ENCODE measurements around the gene CRABP2.
A peak's percentile ranks its signal among the peaks of the same experiment; 100 is the strongest.

DNA sequence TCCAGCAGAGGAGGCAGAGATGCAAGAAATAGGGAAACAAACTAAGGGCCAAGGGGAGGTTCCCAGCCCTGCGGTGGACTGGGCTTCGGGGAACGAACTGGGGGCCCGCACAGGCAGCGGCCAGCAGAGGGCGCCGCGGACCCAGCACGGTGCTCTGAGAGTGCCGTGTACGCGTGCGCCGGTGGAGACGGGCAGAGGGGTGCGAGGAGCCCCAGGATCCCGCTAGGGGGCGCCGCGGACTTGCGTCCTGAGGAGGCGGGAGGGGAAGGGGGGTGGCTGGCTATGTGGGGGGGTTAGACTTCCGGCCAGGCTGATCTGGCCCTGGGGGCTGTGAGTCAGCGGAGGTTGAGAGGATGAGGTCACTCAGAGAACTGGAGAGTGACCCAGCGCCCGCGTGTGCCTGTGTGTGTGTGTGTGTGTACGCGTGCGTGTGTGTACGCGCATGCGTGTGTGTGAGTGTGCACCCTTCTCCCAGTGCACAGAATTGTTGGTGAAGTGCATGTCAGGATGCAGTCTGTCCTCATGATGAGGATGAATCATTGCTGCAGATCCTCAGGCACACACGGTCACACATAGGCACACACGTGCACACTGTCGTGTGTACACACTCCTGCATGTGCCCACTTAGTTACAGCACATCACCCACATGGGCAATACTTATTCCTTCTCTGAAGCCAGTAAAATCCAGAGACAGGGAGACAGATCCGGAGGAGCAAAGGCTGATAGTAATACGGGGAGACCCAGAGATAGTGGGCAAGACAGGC, 45.2 kb downstream of the CRABP2 start:
- TF ChIP-seq, protein P1, sequence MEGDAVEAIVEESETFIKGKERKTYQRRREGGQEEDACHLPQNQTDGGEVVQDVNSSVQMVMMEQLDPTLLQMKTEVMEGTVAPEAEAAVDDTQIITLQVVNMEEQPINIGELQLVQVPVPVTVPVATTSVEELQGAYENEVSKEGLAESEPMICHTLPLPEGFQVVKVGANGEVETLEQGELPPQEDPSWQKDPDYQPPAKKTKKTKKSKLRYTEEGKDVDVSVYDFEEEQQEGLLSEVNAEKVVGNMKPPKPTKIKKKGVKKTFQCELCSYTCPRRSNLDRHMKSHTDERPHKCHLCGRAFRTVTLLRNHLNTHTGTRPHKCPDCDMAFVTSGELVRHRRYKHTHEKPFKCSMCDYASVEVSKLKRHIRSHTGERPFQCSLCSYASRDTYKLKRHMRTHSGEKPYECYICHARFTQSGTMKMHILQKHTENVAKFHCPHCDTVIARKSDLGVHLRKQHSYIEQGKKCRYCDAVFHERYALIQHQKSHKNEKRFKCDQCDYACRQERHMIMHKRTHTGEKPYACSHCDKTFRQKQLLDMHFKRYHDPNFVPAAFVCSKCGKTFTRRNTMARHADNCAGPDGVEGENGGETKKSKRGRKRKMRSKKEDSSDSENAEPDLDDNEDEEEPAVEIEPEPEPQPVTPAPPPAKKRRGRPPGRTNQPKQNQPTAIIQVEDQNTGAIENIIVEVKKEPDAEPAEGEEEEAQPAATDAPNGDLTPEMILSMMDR (IDR thresholded peaks at IDR 0.05; ENCODE audit: insufficient read depth, low read depth, low read length) = peak; percentile 82
- no peak for TF ChIP-seq EZH2 (IDR thresholded peaks at IDR 0.05; ENCODE audit: insufficient read depth, low read length)

Measured in astrocyte (in vitro differentiated cells and primary cell).